Nephron (organoid): ENCODE data around the gene TARBP2.

ENCODE experiments used
- H3K27ac Mint-ChIP-seq, 3 experiments: 2 replicates each; pipeline ENCODE4 v1.8.0; 2020; ENCODE audit warnings: mixed read lengths in 3 of 3, mild to moderate bottlenecking in 2 of 3, moderate library complexity in 1 of 3
- H3K27me3 Mint-ChIP-seq: 2 replicates; pipeline ENCODE4 v1.8.0; 2021; ENCODE audit warnings: low read depth, mild to moderate bottlenecking, moderate library complexity, mixed read lengths
- H3K36me3 Mint-ChIP-seq: 2 replicates; pipeline ENCODE4 v1.8.0; 2020; ENCODE audit warnings: low read depth, mixed read lengths
- H3K4me1 Mint-ChIP-seq: 2 replicates; pipeline ENCODE4 v1.8.0; 2020; ENCODE audit warnings: mixed read lengths
- H3K4me3 Mint-ChIP-seq, 3 experiments: 2 replicates each; pipeline ENCODE4 v1.8.0; 2020; ENCODE audit warnings: mild to moderate bottlenecking in 3 of 3, mixed read lengths in 3 of 3, moderate library complexity in 2 of 3
- H3K9me3 Mint-ChIP-seq: 2 replicates; pipeline ENCODE4 v1.8.0; 2020; ENCODE audit warnings: mixed read lengths
- CTCF ChIP-seq, 3 experiments: fragments of 200-600 bp; sonication (generic); IDR thresholded peaks; one replicate each; pipeline ENCODE4 v1.5.0; 2021; ENCODE audit warnings: antibody characterized with exemption in 3 of 3; ENCODE audit not compliant: unreplicated experiment in 3 of 3

TARBP2 gene

GRCh38 chr12:53489242-53489864 lies 11.7 kb upstream of the TARBP2 start:
- peaks cover 29% of the 10 kb centered on the region for H3K4me1 Mint-ChIP-seq
- H3K27ac Mint-ChIP-seq = peak overlapping the region; percentile 97 to 100 (median 99)
- peaks cover 26% of the 10 kb centered on the region for H3K36me3 Mint-ChIP-seq
- no peaks in the 10 kb centered on the region for H3K27me3 Mint-ChIP-seq
- H3K4me3 Mint-ChIP-seq = peak overlapping the region; percentile 38 to 55 (median 42)
- TF ChIP-seq CTCF (IDR thresholded peaks at IDR 0.05; ENCODE audit: unreplicated experiment in 3 of 3) = no peak
- H3K9me3 Mint-ChIP-seq = no peaks in the 10 kb centered on the region

DNA sequence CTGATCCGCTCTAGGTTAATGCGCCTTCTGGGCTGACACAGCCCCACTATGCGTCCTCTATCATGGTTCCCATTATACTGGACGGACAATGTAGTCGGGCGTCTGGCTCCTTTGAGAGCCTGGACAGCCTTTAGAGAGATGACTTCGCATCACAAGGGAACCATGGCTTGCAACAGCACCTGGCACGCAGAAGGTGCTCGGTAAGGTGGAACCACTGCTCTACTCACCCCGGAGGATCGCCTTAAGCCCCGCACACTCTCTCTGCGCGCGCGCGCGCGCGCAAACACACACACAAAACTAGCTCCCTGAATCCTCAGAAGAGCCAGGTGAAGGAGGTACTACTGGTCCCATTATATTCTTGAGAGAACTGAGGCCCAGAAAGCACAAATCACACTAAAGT lies 8.9 kb upstream of the TARBP2 start:
- Mint-ChIP-seq H3K9me3 (no peaks in the 10 kb centered on the region), H3K27me3 (no peaks in the 10 kb centered on the region), H3K36me3 (peaks cover 9% of the 10 kb centered on the region), H3K4me3 (peak overlapping the region; percentile 86 to 88 (median 88)), H3K4me1 (peaks cover 47% of the 10 kb centered on the region), H3K27ac (peak overlapping the region; percentile 90 to 97 (median 95))
- TF ChIP-seq CTCF (IDR thresholded peaks at IDR 0.05; ENCODE audit: unreplicated experiment in 3 of 3) = no peak

GRCh38 chr12:53492830-53493609 lies 8.1 kb upstream of the TARBP2 start:
- peaks cover 5% of the 10 kb centered on the region for H3K36me3 Mint-ChIP-seq
- H3K27me3 Mint-ChIP-seq = no peaks in the 10 kb centered on the region
- no peaks in the 10 kb centered on the region for H3K9me3 Mint-ChIP-seq
- TF ChIP-seq CTCF (IDR thresholded peaks at IDR 0.05; ENCODE audit: unreplicated experiment in 3 of 3) = no peak
- peaks cover 55% of the 10 kb centered on the region for H3K4me1 Mint-ChIP-seq
- H3K27ac Mint-ChIP-seq = peak overlapping the region; percentile 90 to 97 (median 95)
- peak overlapping the region; percentile 86 to 88 (median 88) for H3K4me3 Mint-ChIP-seq

GRCh38 chr12:53493610-53494391 lies 7.3 kb upstream of the TARBP2 start:
- peaks cover 63% of the 10 kb centered on the region for H3K4me1 Mint-ChIP-seq
- H3K36me3 Mint-ChIP-seq = peaks cover 5% of the 10 kb centered on the region
- peak overlapping the region; percentile 86 to 88 (median 88) for H3K4me3 Mint-ChIP-seq
- peak overlapping the region; percentile 90 to 97 (median 95) for H3K27ac Mint-ChIP-seq
- H3K9me3 Mint-ChIP-seq = no peaks in the 10 kb centered on the region
- no peaks in the 10 kb centered on the region for H3K27me3 Mint-ChIP-seq
- TF ChIP-seq CTCF (IDR thresholded peaks at IDR 0.05; ENCODE audit: unreplicated experiment in 3 of 3) = no peak

DNA sequence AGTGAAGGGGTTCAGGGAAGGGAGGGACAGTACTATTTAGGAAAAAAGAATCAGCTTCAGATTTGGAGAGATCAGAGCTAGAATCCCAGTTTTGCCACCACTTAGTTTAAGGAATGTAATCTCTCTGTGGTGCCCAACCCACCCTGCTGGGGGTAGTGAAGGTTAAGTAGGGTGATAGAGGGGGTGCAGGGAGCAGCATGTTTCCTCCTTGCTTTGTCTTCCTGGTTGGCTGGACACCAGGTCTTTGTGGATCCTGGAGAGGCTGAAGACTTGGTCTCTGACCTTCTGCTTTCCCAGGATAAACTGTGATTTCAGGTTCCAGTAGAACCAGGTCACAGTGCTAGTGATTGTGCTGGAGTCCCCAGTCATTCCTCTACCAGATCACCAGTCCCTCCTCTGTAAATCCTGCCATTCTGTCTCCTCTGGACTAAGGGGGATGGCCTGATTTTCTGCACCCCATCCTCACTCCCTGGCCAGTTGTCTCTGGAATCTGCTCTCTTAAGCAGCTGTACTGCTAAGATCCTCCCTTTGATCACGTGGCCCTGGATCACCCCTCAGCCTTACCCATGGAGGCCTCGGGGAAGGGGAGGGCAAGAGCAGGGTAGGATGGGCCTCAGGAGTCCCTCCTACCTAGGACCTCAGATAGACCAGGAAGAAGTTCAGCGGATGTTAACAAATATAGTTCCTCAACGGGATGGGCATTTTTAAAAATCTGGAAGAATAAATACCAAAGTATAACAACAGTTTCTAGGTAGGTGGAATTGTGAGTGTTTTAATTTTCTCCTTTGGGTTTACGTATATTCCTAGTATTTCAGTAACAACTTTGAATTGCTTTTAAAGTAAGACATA lies 5.0 kb upstream of the TARBP2 start:
- Mint-ChIP-seq H3K36me3 (no peaks in the 10 kb centered on the region), H3K4me1 (peaks cover 69% of the 10 kb centered on the region), H3K27ac (peak overlapping the region; percentile 96 to 99 (median 98)), H3K9me3 (no peaks in the 10 kb centered on the region), H3K4me3 (peak overlapping the region; percentile 79 to 86 (median 83)), H3K27me3 (peaks cover 4% of the 10 kb centered on the region)
- TF ChIP-seq CTCF (IDR thresholded peaks at IDR 0.05; ENCODE audit: unreplicated experiment in 3 of 3) = no peak
